PC-3 (cell line): Measurements from ENCODE around the gene RIPOR3. TPM values are rescaled to one million over a fixed set of nuclear protein-coding genes. Genes with fewer than 3 reads are reported as not detected.
A peak's percentile ranks its signal among the peaks of the same experiment; 100 is the strongest.

Experiments
- ATAC-seq: fragments of 200-7000 bp; cut with Tn5 transposase; 2 replicates; pipeline ENCODE4 v1.9.1; 2020; ENCODE audit warnings: mild to moderate bottlenecking, moderate library complexity
- BruUV-seq: library from RNA; stranded (reverse); fragments of 400-500 nt; replicated peaks from 2 replicates; lab custom pipeline; 2021; lab: Mats Ljungman, UMichigan
- CTCF ChIA-PET: fragments of 300-600 bp; sonication (Branson Sonifier 250); formaldehyde crosslinking; loops from one replicate; lab custom pipeline; 2022; ENCODE audit warnings: antibody characterized with exemption; lab: Charles Lee
- POLR2A ChIA-PET: fragments of 300-600 bp; sonication (Branson Sonifier 250); formaldehyde crosslinking; loops from one replicate; lab custom pipeline; 2022; ENCODE audit warnings: antibody characterized with exemption; ENCODE audit not compliant: unreplicated experiment; lab: Charles Lee
- DNase-seq: peaks from one replicate; pipeline ENCODE4 v3.0.0-alpha.2; 2015
- H2AFZ ChIP-seq: fragments of 300-600 bp; sonication (generic); 2 replicates; pipeline ENCODE4 v1.6.0; 2016; ENCODE audit warnings: antibody characterized with exemption, low read length
- H3F3A ChIP-seq: fragments of 300-600 bp; sonication (generic); one replicate; pipeline ENCODE4 v1.6.0; 2017; ENCODE audit warnings: antibody characterized with exemption, low read length, control low read depth, mild to moderate bottlenecking; ENCODE audit not compliant: unreplicated experiment
- H3K27ac ChIP-seq: fragments of 300-600 bp; sonication (generic); 2 replicates; pipeline ENCODE4 v1.5.1; 2016; ENCODE audit warnings: mild to moderate bottlenecking, low read length
- H3K27me3 ChIP-seq: fragments of 300-600 bp; sonication (generic); 2 replicates; pipeline ENCODE4 v1.6.1; 2016; ENCODE audit warnings: low read length, mixed read lengths
- H3K36me3 ChIP-seq: fragments of 300-600 bp; sonication (generic); 2 replicates; pipeline ENCODE4 v1.6.1; 2016; ENCODE audit warnings: low read depth, mixed run types, low read length, mixed read lengths
- H3K4me1 ChIP-seq: fragments of 300-600 bp; sonication (generic); 2 replicates; pipeline ENCODE4 v1.5.1; 2016; ENCODE audit warnings: low read length; ENCODE audit not compliant: insufficient read depth
- H3K4me2 ChIP-seq: fragments of 300-600 bp; sonication (generic); 2 replicates; pipeline ENCODE4 v1.6.0; 2016; ENCODE audit warnings: low read length
- H3K4me3 ChIP-seq: fragments of 300-600 bp; sonication (generic); 2 replicates; pipeline ENCODE4 v1.5.1; 2016; ENCODE audit warnings: mild to moderate bottlenecking, low read length, mixed read lengths
- H3K79me2 ChIP-seq: fragments of 300-600 bp; sonication (generic); 2 replicates; pipeline ENCODE4 v1.6.1; 2017; ENCODE audit warnings: low read length, mixed read lengths
- H3K9ac ChIP-seq: fragments of 300-600 bp; sonication (generic); 2 replicates; pipeline ENCODE4 v1.6.0; 2016; ENCODE audit warnings: mild to moderate bottlenecking, low read length
- H3K9me2 ChIP-seq: fragments of 300-600 bp; sonication (generic); replicated peaks from 2 replicates; pipeline ENCODE4 v1.6.1; 2016; ENCODE audit warnings: mixed run types, low read length, mixed read lengths
- H3K9me3 ChIP-seq: fragments of 300-600 bp; sonication (generic); 2 replicates; pipeline ENCODE4 v1.6.1; 2016; ENCODE audit warnings: low read length, mixed read lengths
- H4K20me1 ChIP-seq: fragments of 300-600 bp; sonication (generic); 2 replicates; pipeline ENCODE4 v1.6.1; 2016; ENCODE audit warnings: low read length, mixed read lengths
- EZH2 ChIP-seq: fragments of 300-600 bp; sonication (generic); IDR thresholded peaks from one replicate; pipeline ENCODE4 v1.6.1; 2017; ENCODE audit warnings: antibody characterized with exemption, mild to moderate bottlenecking, low read length; ENCODE audit not compliant: unreplicated experiment
- EZH2phosphoT487 ChIP-seq: fragments of 300-600 bp; sonication (generic); IDR thresholded peaks from 2 replicates; pipeline ENCODE4 v1.6.1; 2018; ENCODE audit warnings: mild to moderate bottlenecking, antibody characterized with exemption, low read length, borderline replicate concordance
- intact Hi-C: fragments of 100-400 bp; cut with micrococcal nuclease; formaldehyde crosslinking; loops from 2 replicates; pipeline ENCODE4 v1.9.0; 2023
- total RNA-seq: library from RNA; depleted of rRNA; stranded (reverse); fragments of >200 nt; gene quantifications from 2 replicates; pipeline ENCODE4 v1.2.3, GENCODE V29; 2014
- TF ChIP-seq, protein P1 (sequence below): fragments of 300-600 bp; sonication (generic); conservative IDR thresholded peaks from 2 replicates; pipeline ENCODE4 v1.5.1; 2017; ENCODE audit warnings: antibody characterized with exemption, low read depth, mild to moderate bottlenecking, low read length

The RIPOR3 gene
- total RNA-seq, 1 experiment from 2014 or later: 0.04 TPM

DNA sequence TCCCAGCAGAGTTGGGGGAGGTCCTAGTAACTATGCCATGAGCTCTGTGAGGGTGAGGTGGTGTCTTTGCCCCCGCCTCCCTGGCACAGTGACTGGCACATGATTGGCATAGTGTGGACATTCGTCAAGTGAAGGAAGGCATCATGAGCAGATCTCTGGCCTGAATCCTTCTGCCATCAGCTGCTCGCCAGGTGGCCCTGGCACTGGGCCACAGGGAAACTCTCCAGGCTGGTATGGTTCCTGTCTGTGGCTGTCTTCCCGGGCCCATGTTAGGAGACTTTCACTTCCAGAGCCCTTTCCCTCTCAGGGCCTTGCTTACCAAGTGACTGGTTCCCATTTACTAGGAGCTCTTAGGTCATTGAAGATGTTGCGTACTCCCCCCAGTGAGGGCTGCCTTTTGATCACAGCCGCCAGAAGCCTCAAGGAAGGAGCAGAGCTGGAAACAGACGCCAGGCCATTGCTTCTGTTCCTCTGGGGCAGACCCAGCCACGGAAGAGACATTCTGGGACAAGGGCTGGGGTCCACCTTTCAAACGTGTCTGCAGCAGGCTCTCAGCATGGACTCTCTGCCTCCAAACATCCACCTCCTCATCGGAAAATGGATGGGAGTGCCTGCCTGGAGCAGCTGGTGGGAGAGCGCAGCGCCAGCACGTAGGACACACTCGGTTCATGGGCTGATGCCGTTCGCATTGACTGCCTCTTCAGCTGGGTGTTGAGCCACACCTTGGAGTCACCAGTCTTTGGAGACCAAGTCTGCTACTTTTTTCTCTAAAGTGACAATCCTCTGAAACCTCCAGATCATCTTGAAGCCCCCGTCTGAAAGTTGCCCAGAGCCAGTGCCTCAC is 113.9 kb downstream of the RIPOR3 start:
- no peak overlapping the region for H3K4me3 ChIP-seq
- POLR2A ChIA-PET: no interaction called here
- no peaks in the 10 kb centered on the region for H3K4me1 ChIP-seq
- no peaks in the 10 kb centered on the region for H3K27me3 ChIP-seq
- DNase-seq: no peak
- no peaks in the 10 kb centered on the region for H3K79me2 ChIP-seq
- no peak overlapping the region for H3K9ac ChIP-seq
- intact Hi-C loops: loop anchor here (2.0 to 5.0 kb wide), 2 partner anchors 67 to 95 kb away; partner anchors contain the start of gene PTPN1
- ATAC-seq: no peak
- no peaks in the 10 kb centered on the region for H3K9me3 ChIP-seq
- H3F3A ChIP-seq: no peaks in the 10 kb centered on the region
- H3K27ac ChIP-seq: no peak overlapping the region
- no peak overlapping the region for H2AFZ ChIP-seq
- H4K20me1 ChIP-seq: no peaks in the 10 kb centered on the region
- CTCF ChIA-PET: no interaction called here
- TF ChIP-seq EZH2phosphoT487: no peak
- TF ChIP-seq, protein P1, sequence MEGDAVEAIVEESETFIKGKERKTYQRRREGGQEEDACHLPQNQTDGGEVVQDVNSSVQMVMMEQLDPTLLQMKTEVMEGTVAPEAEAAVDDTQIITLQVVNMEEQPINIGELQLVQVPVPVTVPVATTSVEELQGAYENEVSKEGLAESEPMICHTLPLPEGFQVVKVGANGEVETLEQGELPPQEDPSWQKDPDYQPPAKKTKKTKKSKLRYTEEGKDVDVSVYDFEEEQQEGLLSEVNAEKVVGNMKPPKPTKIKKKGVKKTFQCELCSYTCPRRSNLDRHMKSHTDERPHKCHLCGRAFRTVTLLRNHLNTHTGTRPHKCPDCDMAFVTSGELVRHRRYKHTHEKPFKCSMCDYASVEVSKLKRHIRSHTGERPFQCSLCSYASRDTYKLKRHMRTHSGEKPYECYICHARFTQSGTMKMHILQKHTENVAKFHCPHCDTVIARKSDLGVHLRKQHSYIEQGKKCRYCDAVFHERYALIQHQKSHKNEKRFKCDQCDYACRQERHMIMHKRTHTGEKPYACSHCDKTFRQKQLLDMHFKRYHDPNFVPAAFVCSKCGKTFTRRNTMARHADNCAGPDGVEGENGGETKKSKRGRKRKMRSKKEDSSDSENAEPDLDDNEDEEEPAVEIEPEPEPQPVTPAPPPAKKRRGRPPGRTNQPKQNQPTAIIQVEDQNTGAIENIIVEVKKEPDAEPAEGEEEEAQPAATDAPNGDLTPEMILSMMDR: no peak
- TF ChIP-seq EZH2: no peak
- H3K9me2 ChIP-seq: no peaks in the 10 kb centered on the region
- H3K4me2 ChIP-seq: no peak overlapping the region
- BruUV-seq: no TSS peak
- peaks cover 59% of the 10 kb centered on the region for H3K36me3 ChIP-seq

DNA sequence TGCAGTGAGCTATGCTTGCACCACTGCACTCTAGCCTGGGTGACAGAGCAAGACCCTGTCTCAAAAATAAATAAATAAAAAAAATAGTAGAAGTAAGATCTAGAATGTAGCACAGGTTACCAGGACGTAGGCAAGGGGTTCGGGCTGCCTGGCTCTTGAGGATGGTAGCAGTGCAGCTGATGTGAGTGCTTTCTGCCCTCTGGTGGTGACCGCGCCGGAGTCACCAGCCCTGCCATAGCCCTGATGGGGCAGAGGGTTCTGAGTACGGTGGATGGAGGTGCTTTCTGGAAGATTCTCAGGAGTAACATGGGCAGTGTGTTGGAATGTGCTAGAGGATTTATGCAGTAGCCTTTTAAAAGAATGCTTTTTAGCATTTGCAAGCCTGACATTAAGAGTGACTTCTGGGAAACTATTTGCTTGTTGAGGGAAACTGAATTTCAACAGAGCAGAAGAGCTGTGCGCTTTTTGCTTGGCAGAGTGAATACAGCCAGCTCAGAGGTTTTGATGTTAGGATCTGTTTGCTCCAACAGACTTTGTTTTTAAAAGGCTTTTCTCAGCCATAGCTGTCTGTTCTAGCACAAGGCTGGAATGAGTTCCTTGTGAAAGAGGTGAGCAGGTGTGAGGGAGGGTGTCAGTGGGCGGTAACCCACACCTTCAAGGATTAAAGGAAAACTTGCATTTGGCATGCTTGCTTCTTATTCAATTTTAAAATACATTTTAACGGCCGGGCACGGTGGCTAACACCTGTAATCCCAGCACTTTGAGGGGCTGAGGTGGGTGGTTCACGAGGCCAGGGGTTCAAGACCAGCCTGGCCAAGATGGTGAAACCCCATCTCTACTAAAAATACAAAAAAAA is 115.2 kb downstream of the RIPOR3 start:
- Histone ChIP-seq H3K4me3 (no peak overlapping the region), H4K20me1 (no peaks in the 10 kb centered on the region), H3K36me3 (peaks cover 54% of the 10 kb centered on the region), H3K79me2 (no peaks in the 10 kb centered on the region), H2AFZ (no peak overlapping the region), H3K9me3 (no peaks in the 10 kb centered on the region), H3K9me2 (no peaks in the 10 kb centered on the region), H3K27ac (no peak overlapping the region), H3K9ac (no peak overlapping the region), H3K27me3 (no peaks in the 10 kb centered on the region), H3K4me1 (no peaks in the 10 kb centered on the region), H3K4me2 (no peak overlapping the region), H3F3A (no peaks in the 10 kb centered on the region)
- DNase-seq (peak; percentile 68), ATAC-seq (peak; percentile 93)
- ChIA-PET CTCF (interaction anchor here (0.6 to 0.8 kb wide), 4 partner anchors 11 to 576 kb away, joined by 3 to 7 read pairs (median 4); no protein-coding TSS in a partner anchor), POLR2A (no interaction called here)
- TF ChIP-seq, protein P1: peak; percentile 93
- no peak for TF ChIP-seq EZH2
- intact Hi-C loops: loop anchor here (1.0 to 5.0 kb wide), 4 partner anchors 65 to 390 kb away; partner anchors contain the start of gene PTPN1
- no TSS peak for BruUV-seq
